ENCODE measurements around the gene RPS6KB2. TPM values are rescaled to one million over a fixed set of nuclear protein-coding genes. Genes with fewer than 3 reads are reported as not detected.

Gene RPS6KB2
- total and polyA plus RNA-seq, 10 of the 15 experiments (the other 5 are each of a cell fraction or from before 2014, with no cell fraction given), result 0.39 to 101 (median 58.4) TPM

DNA sequence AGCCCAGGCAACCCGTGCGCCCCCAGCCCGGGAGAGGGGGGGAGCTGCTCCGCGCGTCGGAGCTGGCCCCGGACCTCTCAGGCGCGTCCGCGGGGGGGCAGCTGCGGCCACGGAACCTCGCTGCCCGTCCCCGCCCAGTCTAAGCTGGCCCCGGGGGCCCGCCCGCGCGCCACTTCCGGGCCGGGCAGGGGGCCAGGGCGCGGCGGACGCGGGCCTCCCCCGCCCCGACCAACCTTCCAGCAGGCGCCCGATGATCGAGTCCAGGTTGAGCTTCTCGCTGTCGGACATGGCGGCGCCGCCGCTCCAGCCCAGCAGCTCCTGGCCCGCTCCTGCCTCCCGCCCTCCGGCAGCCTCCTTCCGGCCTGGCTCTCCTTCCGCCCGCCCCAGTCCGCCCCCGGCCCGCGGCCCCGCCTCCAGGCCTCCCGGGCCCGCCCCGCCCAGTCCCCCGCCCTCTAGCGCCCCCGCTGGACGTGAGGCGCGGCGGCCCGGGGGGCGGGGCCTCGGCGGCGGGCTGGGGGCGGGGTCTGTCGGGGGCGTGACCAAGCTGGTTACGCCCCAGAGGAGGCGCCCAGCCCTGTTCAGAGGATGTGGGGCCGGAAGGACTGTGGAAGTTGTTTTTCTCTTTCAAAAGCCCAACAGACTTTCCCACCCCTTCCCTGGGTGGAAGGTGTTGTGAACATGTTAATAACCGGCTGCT is 26.7 kb upstream of the RPS6KB2 start, which contains the start of gene PPP1CA (continued):
- TF ChIP-seq RELA (IDR thresholded peaks at IDR 0.05; ENCODE audit: borderline replicate concordance, partially characterized antibody) (peak; percentile 69), SIX5 (IDR thresholded peaks at IDR 0.05; ENCODE audit: low read depth, low read length, severe bottlenecking) (no peak), RBBP5 (conservative IDR thresholded peaks at IDR 0.05) (no peak), SMARCA5 (IDR thresholded peaks at IDR 0.05) (peak; percentile 85), YBX1 (IDR thresholded peaks at IDR 0.05) (no peak), ETV6 (conservative IDR thresholded peaks at IDR 0.05 in 1 of 2, IDR thresholded peaks at IDR 0.05 in 1 of 2; ENCODE audit: borderline replicate concordance in 1 of 2, low read depth in 1 of 2) (0 out of 4 replicates have a peak, but pooled peaks of 1 of the 2 experiments have one; percentile 12), RAD21 (IDR thresholded peaks at IDR 0.05; ENCODE audit: insufficient read depth, low read depth, low read length) (peak; percentile 31; the same call in 1 of the 2 replicates), NFYA (IDR thresholded peaks at IDR 0.05; ENCODE audit: borderline replicate concordance, low read depth, low read length) (no peak), YY1 (IDR thresholded peaks at IDR 0.05; ENCODE audit: low read depth, low read length) (peak; percentile 90), ZNF274 (IDR thresholded peaks at IDR 0.05; ENCODE audit: insufficient read depth, insufficient read length) (no peak)
- TF ChIP-seq, protein P1, sequence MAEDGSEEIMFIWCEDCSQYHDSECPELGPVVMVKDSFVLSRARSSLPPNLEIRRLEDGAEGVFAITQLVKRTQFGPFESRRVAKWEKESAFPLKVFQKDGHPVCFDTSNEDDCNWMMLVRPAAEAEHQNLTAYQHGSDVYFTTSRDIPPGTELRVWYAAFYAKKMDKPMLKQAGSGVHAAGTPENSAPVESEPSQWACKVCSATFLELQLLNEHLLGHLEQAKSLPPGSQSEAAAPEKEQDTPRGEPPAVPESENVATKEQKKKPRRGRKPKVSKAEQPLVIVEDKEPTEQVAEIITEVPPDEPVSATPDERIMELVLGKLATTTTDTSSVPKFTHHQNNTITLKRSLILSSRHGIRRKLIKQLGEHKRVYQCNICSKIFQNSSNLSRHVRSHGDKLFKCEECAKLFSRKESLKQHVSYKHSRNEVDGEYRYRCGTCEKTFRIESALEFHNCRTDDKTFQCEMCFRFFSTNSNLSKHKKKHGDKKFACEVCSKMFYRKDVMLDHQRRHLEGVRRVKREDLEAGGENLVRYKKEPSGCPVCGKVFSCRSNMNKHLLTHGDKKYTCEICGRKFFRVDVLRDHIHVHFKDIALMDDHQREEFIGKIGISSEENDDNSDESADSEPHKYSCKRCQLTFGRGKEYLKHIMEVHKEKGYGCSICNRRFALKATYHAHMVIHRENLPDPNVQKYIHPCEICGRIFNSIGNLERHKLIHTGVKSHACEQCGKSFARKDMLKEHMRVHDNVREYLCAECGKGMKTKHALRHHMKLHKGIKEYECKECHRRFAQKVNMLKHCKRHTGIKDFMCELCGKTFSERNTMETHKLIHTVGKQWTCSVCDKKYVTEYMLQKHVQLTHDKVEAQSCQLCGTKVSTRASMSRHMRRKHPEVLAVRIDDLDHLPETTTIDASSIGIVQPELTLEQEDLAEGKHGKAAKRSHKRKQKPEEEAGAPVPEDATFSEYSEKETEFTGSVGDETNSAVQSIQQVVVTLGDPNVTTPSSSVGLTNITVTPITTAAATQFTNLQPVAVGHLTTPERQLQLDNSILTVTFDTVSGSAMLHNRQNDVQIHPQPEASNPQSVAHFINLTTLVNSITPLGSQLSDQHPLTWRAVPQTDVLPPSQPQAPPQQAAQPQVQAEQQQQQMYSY (CRISPR knock-in tag; IDR thresholded peaks at IDR 0.05), result no peak
- TF ChIP-seq, protein P2, sequence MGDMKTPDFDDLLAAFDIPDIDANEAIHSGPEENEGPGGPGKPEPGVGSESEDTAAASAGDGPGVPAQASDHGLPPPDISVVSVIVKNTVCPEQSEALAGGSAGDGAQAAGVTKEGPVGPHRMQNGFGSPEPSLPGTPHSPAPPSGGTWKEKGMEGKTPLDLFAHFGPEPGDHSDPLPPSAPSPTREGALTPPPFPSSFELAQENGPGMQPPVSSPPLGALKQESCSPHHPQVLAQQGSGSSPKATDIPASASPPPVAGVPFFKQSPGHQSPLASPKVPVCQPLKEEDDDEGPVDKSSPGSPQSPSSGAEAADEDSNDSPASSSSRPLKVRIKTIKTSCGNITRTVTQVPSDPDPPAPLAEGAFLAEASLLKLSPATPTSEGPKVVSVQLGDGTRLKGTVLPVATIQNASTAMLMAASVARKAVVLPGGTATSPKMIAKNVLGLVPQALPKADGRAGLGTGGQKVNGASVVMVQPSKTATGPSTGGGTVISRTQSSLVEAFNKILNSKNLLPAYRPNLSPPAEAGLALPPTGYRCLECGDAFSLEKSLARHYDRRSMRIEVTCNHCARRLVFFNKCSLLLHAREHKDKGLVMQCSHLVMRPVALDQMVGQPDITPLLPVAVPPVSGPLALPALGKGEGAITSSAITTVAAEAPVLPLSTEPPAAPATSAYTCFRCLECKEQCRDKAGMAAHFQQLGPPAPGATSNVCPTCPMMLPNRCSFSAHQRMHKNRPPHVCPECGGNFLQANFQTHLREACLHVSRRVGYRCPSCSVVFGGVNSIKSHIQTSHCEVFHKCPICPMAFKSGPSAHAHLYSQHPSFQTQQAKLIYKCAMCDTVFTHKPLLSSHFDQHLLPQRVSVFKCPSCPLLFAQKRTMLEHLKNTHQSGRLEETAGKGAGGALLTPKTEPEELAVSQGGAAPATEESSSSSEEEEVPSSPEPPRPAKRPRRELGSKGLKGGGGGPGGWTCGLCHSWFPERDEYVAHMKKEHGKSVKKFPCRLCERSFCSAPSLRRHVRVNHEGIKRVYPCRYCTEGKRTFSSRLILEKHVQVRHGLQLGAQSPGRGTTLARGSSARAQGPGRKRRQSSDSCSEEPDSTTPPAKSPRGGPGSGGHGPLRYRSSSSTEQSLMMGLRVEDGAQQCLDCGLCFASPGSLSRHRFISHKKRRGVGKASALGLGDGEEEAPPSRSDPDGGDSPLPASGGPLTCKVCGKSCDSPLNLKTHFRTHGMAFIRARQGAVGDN (IDR thresholded peaks at IDR 0.05), result peak; percentile 62
- TF ChIP-seq, protein P3, sequence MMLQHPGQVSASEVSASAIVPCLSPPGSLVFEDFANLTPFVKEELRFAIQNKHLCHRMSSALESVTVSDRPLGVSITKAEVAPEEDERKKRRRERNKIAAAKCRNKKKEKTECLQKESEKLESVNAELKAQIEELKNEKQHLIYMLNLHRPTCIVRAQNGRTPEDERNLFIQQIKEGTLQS (IDR thresholded peaks at IDR 0.05; ENCODE audit: borderline replicate concordance, extremely low read depth, low read depth, low read length), result no peak
- TF ChIP-seq, protein P4, sequence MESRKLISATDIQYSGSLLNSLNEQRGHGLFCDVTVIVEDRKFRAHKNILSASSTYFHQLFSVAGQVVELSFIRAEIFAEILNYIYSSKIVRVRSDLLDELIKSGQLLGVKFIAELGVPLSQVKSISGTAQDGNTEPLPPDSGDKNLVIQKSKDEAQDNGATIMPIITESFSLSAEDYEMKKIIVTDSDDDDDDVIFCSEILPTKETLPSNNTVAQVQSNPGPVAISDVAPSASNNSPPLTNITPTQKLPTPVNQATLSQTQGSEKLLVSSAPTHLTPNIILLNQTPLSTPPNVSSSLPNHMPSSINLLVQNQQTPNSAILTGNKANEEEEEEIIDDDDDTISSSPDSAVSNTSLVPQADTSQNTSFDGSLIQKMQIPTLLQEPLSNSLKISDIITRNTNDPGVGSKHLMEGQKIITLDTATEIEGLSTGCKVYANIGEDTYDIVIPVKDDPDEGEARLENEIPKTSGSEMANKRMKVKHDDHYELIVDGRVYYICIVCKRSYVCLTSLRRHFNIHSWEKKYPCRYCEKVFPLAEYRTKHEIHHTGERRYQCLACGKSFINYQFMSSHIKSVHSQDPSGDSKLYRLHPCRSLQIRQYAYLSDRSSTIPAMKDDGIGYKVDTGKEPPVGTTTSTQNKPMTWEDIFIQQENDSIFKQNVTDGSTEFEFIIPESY (IDR thresholded peaks at IDR 0.05), result no peak
- TF ChIP-seq, protein P5, sequence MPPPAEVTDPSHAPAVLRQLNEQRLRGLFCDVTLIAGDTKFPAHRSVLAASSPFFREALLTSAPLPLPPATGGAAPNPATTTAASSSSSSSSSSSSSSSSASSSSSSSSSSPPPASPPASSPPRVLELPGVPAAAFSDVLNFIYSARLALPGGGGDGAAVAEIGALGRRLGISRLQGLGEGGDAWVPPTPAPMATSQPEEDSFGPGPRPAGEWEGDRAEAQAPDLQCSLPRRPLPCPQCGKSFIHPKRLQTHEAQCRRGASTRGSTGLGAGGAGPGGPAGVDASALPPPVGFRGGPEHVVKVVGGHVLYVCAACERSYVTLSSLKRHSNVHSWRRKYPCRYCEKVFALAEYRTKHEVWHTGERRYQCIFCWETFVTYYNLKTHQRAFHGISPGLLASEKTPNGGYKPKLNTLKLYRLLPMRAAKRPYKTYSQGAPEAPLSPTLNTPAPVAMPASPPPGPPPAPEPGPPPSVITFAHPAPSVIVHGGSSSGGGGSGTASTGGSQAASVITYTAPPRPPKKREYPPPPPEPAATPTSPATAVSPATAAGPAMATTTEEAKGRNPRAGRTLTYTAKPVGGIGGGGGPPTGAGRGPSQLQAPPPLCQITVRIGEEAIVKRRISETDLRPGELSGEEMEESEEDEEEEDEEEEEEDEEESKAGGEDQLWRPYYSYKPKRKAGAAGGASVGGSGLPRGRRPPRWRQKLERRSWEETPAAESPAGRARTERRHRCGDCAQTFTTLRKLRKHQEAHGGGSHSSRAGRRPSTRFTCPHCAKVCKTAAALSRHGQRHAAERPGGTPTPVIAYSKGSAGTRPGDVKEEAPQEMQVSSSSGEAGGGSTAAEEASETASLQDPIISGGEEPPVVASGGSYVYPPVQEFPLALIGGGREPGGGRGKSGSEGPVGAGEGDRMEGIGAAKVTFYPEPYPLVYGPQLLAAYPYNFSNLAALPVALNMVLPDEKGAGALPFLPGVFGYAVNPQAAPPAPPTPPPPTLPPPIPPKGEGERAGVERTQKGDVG (CRISPR knock-in tag; IDR thresholded peaks at IDR 0.05), result no peak
